ENCODE measurements around the gene OR52I1. TPM values are rescaled to one million over a fixed set of nuclear protein-coding genes. Genes with fewer than 3 reads are reported as not detected.

OR52I1 gene
- total RNA-seq, 1 experiment from 2014 or later, result not detected

- TF ChIP-seq CTCF (IDR thresholded peaks at IDR 0.05 in 2 of 3, conservative IDR thresholded peaks at IDR 0.05 in 1 of 3; ENCODE audit: borderline replicate concordance in 1 of 3, insufficient read depth in 1 of 3, low read depth in 2 of 3, low read length in 2 of 3), result no peak
Measured at GRCh38 chr11:4607096-4607495, 13.3 kb downstream of the OR52I1 start (continued).

GRCh38 chr11:4607781-4608666, 14.2 kb downstream of the OR52I1 start, which contains the start of gene TRIM68:
TRIM68 (minus strand) TSS chr11:4608231; CDS start chr11:4605504, 2,727 bp downstream.
- ChIA-PET CTCF (interaction anchor here (0.9 to 2.9 kb wide), 4 partner anchors 28 to 426 kb away, joined by 3 to 13 read pairs (median 9); partner anchors contain the start of gene OR51D1), RAD21 (ENCODE audit: low non-redundant PET in 1 of 2, low total read pairs in 2 of 2, uncharacterized antibody in 2 of 2, unreplicated experiment in 2 of 2) (no interaction called here), POLR2A (interaction anchor here (0.9 to 1.1 kb wide), 2 partner anchors 10 to 398 kb away, joined by 3 to 5 read pairs; no protein-coding TSS in a partner anchor)
- peak within 1 kb of the TSS; percentile 68 for H3K9ac ChIP-seq (ENCODE audit: low read length)
- BruUV-seq (replicated peaks), result no TSS peak
- H3K9me2 ChIP-seq (ENCODE audit: insufficient read depth), result no peaks in the 10 kb centered on the region
- peak within 1 kb of the TSS; percentile 84 for H3K4me2 ChIP-seq (ENCODE audit: low read length)
- peak within 1 kb of the TSS; percentile 93 for H2AFZ ChIP-seq (ENCODE audit: low read depth, low read length, poor library complexity, severe bottlenecking)
- intact Hi-C loops (cut with micrococcal nuclease), result loop anchor here (1.0 kb wide), 1 partner anchor 421 kb away; no protein-coding TSS in a partner anchor
- H3K36me3 ChIP-seq (ENCODE audit: control insufficient read depth in 1 of 2, insufficient read depth in 2 of 2, low read length in 2 of 2), result no peaks in the 10 kb centered on the region
- H3K79me2 ChIP-seq (ENCODE audit: insufficient read depth, low read length), result peaks cover 4% of the 10 kb centered on the region; the same call in 1 of the 2 replicates
- H4K20me1 ChIP-seq (ENCODE audit: insufficient read depth), result no peaks in the 10 kb centered on the region
- ATAC-seq (peak; percentile 99), DNase-seq (ENCODE audit: low read depth, low spot score) (peak; percentile 89)
- no peaks in the 10 kb centered on the region for H3K27me3 ChIP-seq (ENCODE audit: insufficient read depth, low read length)
- no peaks in the 10 kb centered on the region for H3K9me3 ChIP-seq (ENCODE audit: control insufficient read depth in 1 of 2, insufficient read depth in 1 of 2, low read depth in 1 of 2, low read length in 2 of 2)
- peaks cover 0 to 15% of the 10 kb centered on the region in 2 experiments; a peak in 2 of 4 replicates for H3K4me1 ChIP-seq (ENCODE audit: control insufficient read depth in 1 of 2, insufficient read depth in 2 of 2, low read length in 2 of 2)
- H3K4me3 ChIP-seq (replicated peaks in 1 of 2; ENCODE audit: low read depth in 1 of 2, low read length in 2 of 2), result peak within 1 kb of the TSS; percentile 67 to 80
- H3K27ac ChIP-seq (ENCODE audit: low read depth, low read length), result peak within 1 kb of the TSS; percentile 56
- peak; percentile 2 for TF ChIP-seq YY1 (IDR thresholded peaks at IDR 0.05; ENCODE audit: extremely low read depth, insufficient replicate concordance, low read depth, low read length)
- no peak for TF ChIP-seq MAX (IDR thresholded peaks at IDR 0.05)
- TF ChIP-seq SIN3A (IDR thresholded peaks at IDR 0.05; ENCODE audit: low read depth), result no peak
- no peak for TF ChIP-seq RAD21 (IDR thresholded peaks at IDR 0.05; ENCODE audit: low read depth)
- no peak for TF ChIP-seq CBX3 (IDR thresholded peaks at IDR 0.05; ENCODE audit: low read depth)
- TF ChIP-seq POLR2A (IDR thresholded peaks at IDR 0.05; ENCODE audit: borderline replicate concordance, extremely low read depth, insufficient read depth, insufficient read length), result peak; percentile 71
- no peak for TF ChIP-seq CTCF (IDR thresholded peaks at IDR 0.05 in 2 of 3, conservative IDR thresholded peaks at IDR 0.05 in 1 of 3; ENCODE audit: borderline replicate concordance in 1 of 3, insufficient read depth in 1 of 3, low read depth in 2 of 3, low read length in 2 of 3)
- TF ChIP-seq TCF7L2 (IDR thresholded peaks at IDR 0.05; ENCODE audit: borderline replicate concordance, extremely low read depth, insufficient read depth, insufficient read length), result peak; percentile 18
- TF ChIP-seq ZNF274 (IDR thresholded peaks at IDR 0.05; ENCODE audit: low read depth, low read length), result no peak
- TF ChIP-seq CEBPB (IDR thresholded peaks at IDR 0.05; ENCODE audit: low read depth), result no peak
- no peak for TF ChIP-seq FOSL1 (IDR thresholded peaks at IDR 0.05; ENCODE audit: low read depth)
- no peak for TF ChIP-seq REST (IDR thresholded peaks at IDR 0.05; ENCODE audit: low read depth)
- TF ChIP-seq POLR2AphosphoS5 (IDR thresholded peaks at IDR 0.05; ENCODE audit: low read depth, low read length), result peak; percentile 93
- TF ChIP-seq EZH2phosphoT487 (IDR thresholded peaks at IDR 0.05; ENCODE audit: borderline replicate concordance), result no peak

Data from HCT116 (cell line).